Naive thymus-derived CD4-positive, alpha-beta T cell (primary cell): Measurements from ENCODE around the gene CTBS. TPM values are rescaled to one million over a fixed set of nuclear protein-coding genes. Genes with fewer than 3 reads are reported as not detected.

ENCODE experiments used
- ATAC-seq: fragments of 150-1000 bp; cut with Tn5 transposase; 2 replicates; pipeline ENCODE4 v1.10.0; 2021; ENCODE audit warnings: mild to moderate bottlenecking, moderate library complexity
- CTCF ChIA-PET: fragments of 350-600 bp; sonication (Branson Sonifier 250); formaldehyde crosslinking; loops from one replicate; lab custom pipeline; 2021; ENCODE audit warnings: antibody characterized with exemption; lab: Charles Lee
- POLR2A ChIA-PET: fragments of 350-600 bp; sonication (Branson Sonifier 250); formaldehyde crosslinking; loops from one replicate; lab custom pipeline; 2021; ENCODE audit warnings: antibody characterized with exemption, inconsistent platforms; lab: Charles Lee
- DNase-seq, 9 donors: peaks; one replicate each; pipeline versions ENCODE4 v3.0.0 to v3.0.0-alpha.2; 2020 to 2022; ENCODE audit warnings: mixed read lengths in 1 of 9
- H3K27ac ChIP-seq: one replicate; pipeline ENCODE4 v1.7.0; 2013; ENCODE audit warnings: mild to moderate bottlenecking, low read depth, low read length, moderate library complexity
- H3K27me3 ChIP-seq, 2 donors: one replicate each; pipeline ENCODE4 v1.7.0; 2013; ENCODE audit warnings: low read length in 2 of 2, mild to moderate bottlenecking in 2 of 2, moderate library complexity in 2 of 2; ENCODE audit not compliant: control insufficient read depth in 2 of 2, insufficient read depth in 2 of 2
- H3K36me3 ChIP-seq, 3 experiments: 1 replicate in 2 of 3; 2 replicates in 1 of 3; pipeline ENCODE4 v1.7.0; 2013; ENCODE audit warnings: low read length in 3 of 3, mild to moderate bottlenecking in 3 of 3, moderate library complexity in 1 of 3; ENCODE audit not compliant: insufficient read depth in 3 of 3, control insufficient read depth in 2 of 3
- H3K4me1 ChIP-seq, 2 donors: one replicate each; pipeline ENCODE4 v1.7.0; 2013; ENCODE audit warnings: low read length in 2 of 2, mild to moderate bottlenecking in 2 of 2, moderate library complexity in 1 of 2; ENCODE audit not compliant: control insufficient read depth in 2 of 2, insufficient read depth in 2 of 2
- H3K4me3 ChIP-seq: 2 replicates; pipeline ENCODE4 v1.7.0; 2013; ENCODE audit warnings: mild to moderate bottlenecking, low read length
- H3K9me3 ChIP-seq, 3 experiments: 1 replicate in 2 of 3; 2 replicates in 1 of 3; pipeline ENCODE4 v1.7.0; 2013; ENCODE audit warnings: low read length in 3 of 3; ENCODE audit not compliant: control insufficient read depth in 2 of 3
- H3K27ac Mint-ChIP-seq, 9 donors: one replicate each; pipeline ENCODE4 v1.8.0; 2020 to 2022; ENCODE audit warnings: mixed read lengths in 9 of 9, mild to moderate bottlenecking in 8 of 9, moderate library complexity in 5 of 9, inconsistent platforms in 2 of 9
- H3K27me3 Mint-ChIP-seq, 5 donors: one replicate each; pipeline ENCODE4 v1.8.0; 2021 to 2022; ENCODE audit warnings: mixed read lengths in 5 of 5, mild to moderate bottlenecking in 1 of 5
- H3K36me3 Mint-ChIP-seq, 5 donors: one replicate each; pipeline ENCODE4 v1.8.0; 2020 to 2022; ENCODE audit warnings: mixed read lengths in 5 of 5, mild to moderate bottlenecking in 3 of 5, inconsistent platforms in 1 of 5
- H3K4me1 Mint-ChIP-seq, 7 donors: one replicate each; pipeline ENCODE4 v1.8.0; 2020 to 2022; ENCODE audit warnings: mixed read lengths in 7 of 7, mild to moderate bottlenecking in 3 of 7, inconsistent platforms in 1 of 7
- H3K4me3 Mint-ChIP-seq, 10 donors: one replicate each; pipeline ENCODE4 v1.8.0; 2020 to 2022; ENCODE audit warnings: mild to moderate bottlenecking in 10 of 10, mixed read lengths in 10 of 10, moderate library complexity in 6 of 10, inconsistent platforms in 2 of 10
- H3K9me3 Mint-ChIP-seq, 11 donors: one replicate each; pipeline ENCODE4 v1.8.0; 2020 to 2022; ENCODE audit warnings: mixed read lengths in 11 of 11, mild to moderate bottlenecking in 4 of 11, inconsistent platforms in 1 of 11, moderate library complexity in 1 of 11
- intact Hi-C, 2 donors: fragments of 100-400 bp; cut with micrococcal nuclease; formaldehyde crosslinking; loops; one replicate each; pipeline ENCODE4 v1.15.1; 2023
- polyA plus RNA-seq, 2 donors: library from polyadenylated mRNA; unstranded; fragments of 300-500 nt; fragmentation: Illumina TruSeq; gene quantifications; one replicate each; pipeline ENCODE4 v1.2.3, GENCODE V29; 2021
- total RNA-seq, 6 experiments: library from RNA in 5 of 6; stranded (reverse) in 5 of 6; gene quantifications; 1 replicate in 5 of 6; 2 replicates in 1 of 6; pipeline ENCODE4 v1.2.3 and lab custom pipeline; 2021 to 2026

CTBS gene
- total RNA-seq (10 to 100 TPM; 17.4 to 22.3 (median 19.0) TPM), polyA plus RNA-seq (10 to 100 TPM; 13.9 to 26.2 TPM), total RNA-seq (lab: John Stamatoyannopoulos, UW) (14.7 reads per million, percentile 44 among the genes with 10 or more reads in this experiment)

- Mint-ChIP-seq H3K36me3 (peaks cover 7 to 33% (median 13%) of the 10 kb centered on the region in 5 donors), H3K4me3 (peak within 1 kb of the TSS; percentile 97 to 99 (median 99)), H3K9me3 (no peaks in the 10 kb centered on the region), H3K27ac (peak within 1 kb of the TSS; percentile 98 to 100 (median 100)), H3K4me1 (peaks cover 29 to 51% (median 40%) of the 10 kb centered on the region in 7 donors), H3K27me3 (peaks cover 0 to 2% (median 0%) of the 10 kb centered on the region in 5 donors)
- peak; percentile 96 for ATAC-seq
- peak; percentile 69 to 84 (median 82) for DNase-seq
- Histone ChIP-seq H3K27me3 (no peaks in the 10 kb centered on the region), H3K4me1 (peaks cover 9 to 13% of the 10 kb centered on the region in 2 donors), H3K9me3 (no peaks in the 10 kb centered on the region), H3K36me3 (peaks cover 0 to 4% (median 4%) of the 10 kb centered on the region in 3 experiments), H3K4me3 (peak within 1 kb of the TSS; percentile 77), H3K27ac (peak within 1 kb of the TSS; percentile 99)
- ChIA-PET POLR2A (interaction anchor here (0.6 to 4.4 kb wide), 30 partner anchors 8 to 1134 kb away, joined by 3 to 32 read pairs (median 6); partner anchors contain the start of genes GNG5, PRKACB, RPF1 and SPATA1), CTCF (interaction anchor here (0.6 to 1.8 kb wide), 8 partner anchors 52 to 430 kb away, joined by 3 to 8 read pairs (median 3); partner anchors contain the start of genes GNG5, PRKACB and SPATA1)
- intact Hi-C loops = loop anchor here (1.0 to 5.0 kb wide), 24 partner anchors 12 to 703 kb away; partner anchors contain the start of genes BCL10 (in 2 of the 2), GNG5 (in 2 of the 2), RPF1 (in 2 of the 2) and SPATA1 (in 2 of the 2)
Observed at GRCh38 chr1:84573967-84574842, at the start of gene CTBS. Gene CTBS, minus strand, starts transcription at chr1:84574440. Its CDS starts 25 bp downstream, at chr1:84574415.

GRCh38 chr1:84621553-84621952, 47.3 kb upstream of the CTBS start:
- Histone ChIP-seq H3K27ac (no peak overlapping the region), H3K9me3 (no peaks in the 10 kb centered on the region), H3K4me1 (peaks cover 0 to 3% of the 10 kb centered on the region in 2 donors), H3K36me3 (no peaks in the 10 kb centered on the region), H3K27me3 (no peaks in the 10 kb centered on the region), H3K4me3 (no peak overlapping the region)
- intact Hi-C loops = loop anchor here (1.0 to 10.0 kb wide), 13 partner anchors 61 to 717 kb away; partner anchors contain the start of genes GNG5 (in 1 of the 2), SPATA1 (in 1 of the 2) and SSX2IP (in 1 of the 2)
- POLR2A ChIA-PET = interaction anchor here (0.9 to 1.0 kb wide), 2 partner anchors 187 to 477 kb away, joined by 3 read pairs; no protein-coding TSS in a partner anchor
- Mint-ChIP-seq H3K36me3 (no peaks in the 10 kb centered on the region), H3K4me1 (peaks cover 0 to 18% (median 5%) of the 10 kb centered on the region in 7 donors), H3K27me3 (peaks cover 0 to 7% (median 6%) of the 10 kb centered on the region in 5 donors), H3K4me3 (peak overlapping the region in 8 of 10 donors; percentile 3 to 92 (median 48)), H3K27ac (no peak overlapping the region), H3K9me3 (peaks cover 0 to 3% (median 0%) of the 10 kb centered on the region in 11 donors)
- ATAC-seq (no peak), DNase-seq (no peak)
- CTCF ChIA-PET = interaction anchor here (0.6 to 5.2 kb wide), 8 partner anchors 9 to 477 kb away, joined by 3 to 37 read pairs (median 6); partner anchors contain the start of gene PRKACB

GRCh38 chr1:84620720-84621313, 46.6 kb upstream of the CTBS start:
- ChIA-PET CTCF (interaction anchor here (0.6 to 5.2 kb wide), 13 partner anchors 9 to 480 kb away, joined by 3 to 37 read pairs (median 4); partner anchors contain the start of genes GNG5, PRKACB, RPF1 and SPATA1), POLR2A (interaction anchor here (1.0 to 1.2 kb wide), 3 partner anchors 183 to 477 kb away, joined by 3 to 4 read pairs (median 4); partner anchors contain the start of gene PRKACB)
- Mint-ChIP-seq H3K36me3 (no peaks in the 10 kb centered on the region), H3K4me3 (peak overlapping the region; percentile 85 to 97 (median 92)), H3K9me3 (peaks cover 0 to 3% (median 0%) of the 10 kb centered on the region in 11 donors), H3K27ac (peak overlapping the region in 6 of 9 donors; percentile 53 to 89 (median 82)), H3K27me3 (peaks cover 0 to 7% (median 0%) of the 10 kb centered on the region in 5 donors), H3K4me1 (peaks cover 0 to 18% (median 5%) of the 10 kb centered on the region in 7 donors)
- DNase-seq = peak; percentile 60 to 95 (median 84)
- intact Hi-C loops = loop anchor here (1.0 to 10.0 kb wide), 20 partner anchors 47 to 716 kb away; partner anchors contain the start of genes CTBS (in 2 of the 2), GNG5 (in 2 of the 2), RPF1 (in 2 of the 2) and SPATA1 (in 2 of the 2)
- Histone ChIP-seq H3K4me3 (peak overlapping the region; percentile 85), H3K27ac (peak overlapping the region; percentile 68), H3K27me3 (no peaks in the 10 kb centered on the region), H3K9me3 (no peaks in the 10 kb centered on the region), H3K4me1 (peaks cover 0 to 3% of the 10 kb centered on the region in 2 donors), H3K36me3 (no peaks in the 10 kb centered on the region)
- ATAC-seq = peak; percentile 96

- H3K36me3 Mint-ChIP-seq = peaks cover 0 to 5% (median under 1%) of the 10 kb centered on the region in 5 donors
- ChIA-PET POLR2A (interaction anchor here (1.0 to 1.2 kb wide), 3 partner anchors 45 to 476 kb away, joined by 4 read pairs; partner anchors contain the start of genes CTBS and PRKACB), CTCF (interaction anchor here (0.6 to 5.2 kb wide), 13 partner anchors 10 to 540 kb away, joined by 3 to 37 read pairs (median 4); partner anchors contain the start of genes GNG5, PRKACB, RPF1 and SPATA1)
- Histone ChIP-seq H3K36me3 (no peaks in the 10 kb centered on the region), H3K4me3 (no peak overlapping the region), H3K9me3 (no peaks in the 10 kb centered on the region), H3K27me3 (no peaks in the 10 kb centered on the region), H3K4me1 (peaks cover 0 to 3% of the 10 kb centered on the region in 2 donors), H3K27ac (no peak overlapping the region)
- peak overlapping the region in 3 of 9 donors; percentile 3 to 72 (median 14) for H3K27ac Mint-ChIP-seq
- peaks cover 0 to 7% (median 0%) of the 10 kb centered on the region in 5 donors for H3K27me3 Mint-ChIP-seq
- H3K4me3 Mint-ChIP-seq = peak overlapping the region; percentile 24 to 94 (median 77)
- DNase-seq (peak in 1 of 9 donors; percentile 40), ATAC-seq (no peak)
- intact Hi-C loops = loop anchor here (1.0 to 10.0 kb wide), 18 partner anchors 45 to 715 kb away; partner anchors contain the start of genes CTBS (in 2 of the 2), GNG5 (in 2 of the 2), RPF1 (in 2 of the 2) and SPATA1 (in 2 of the 2)
- peaks cover 0 to 3% (median 0%) of the 10 kb centered on the region in 11 donors for H3K9me3 Mint-ChIP-seq
- peaks cover 0 to 18% (median 5%) of the 10 kb centered on the region in 7 donors for H3K4me1 Mint-ChIP-seq
Observed at GRCh38 chr1:84619383-84620102, 45.3 kb upstream of the CTBS start.

GRCh38 chr1:84617349-84617748, 43.1 kb upstream of the CTBS start:
- no peaks in the 10 kb centered on the region for H3K27me3 ChIP-seq
- CTCF ChIA-PET = interaction anchor here (1.0 kb wide), 1 partner anchor 175 kb away, joined by 3 read pairs; no protein-coding TSS in a partner anchor
- no peak overlapping the region for H3K27ac ChIP-seq
- intact Hi-C loops = loop anchor here in 1 of 2 donors (5.0 kb wide), 1 partner anchor 315 kb away; the partner anchor contains the start of gene SAMD13
- DNase-seq (no peak), ATAC-seq (no peak)
- H3K4me3 ChIP-seq = no peak overlapping the region
- peaks cover 0 to 16% (median 11%) of the 10 kb centered on the region in 7 donors for H3K4me1 Mint-ChIP-seq
- no peak overlapping the region for H3K27ac Mint-ChIP-seq
- H3K4me1 ChIP-seq = peaks cover 3 to 6% of the 10 kb centered on the region in 2 donors
- no peaks in the 10 kb centered on the region for H3K36me3 ChIP-seq
- peaks cover 0 to 7% (median 3%) of the 10 kb centered on the region in 5 donors for H3K36me3 Mint-ChIP-seq
- POLR2A ChIA-PET = no interaction called here
- no peak overlapping the region for H3K4me3 Mint-ChIP-seq
- peaks cover 0 to 17% (median 4%) of the 10 kb centered on the region in 11 donors for H3K9me3 Mint-ChIP-seq
- peaks cover 0 to 7% (median 0%) of the 10 kb centered on the region in 5 donors for H3K27me3 Mint-ChIP-seq
- H3K9me3 ChIP-seq = no peaks in the 10 kb centered on the region
